Measurements from ENCODE around the gene PALM.

DNA sequence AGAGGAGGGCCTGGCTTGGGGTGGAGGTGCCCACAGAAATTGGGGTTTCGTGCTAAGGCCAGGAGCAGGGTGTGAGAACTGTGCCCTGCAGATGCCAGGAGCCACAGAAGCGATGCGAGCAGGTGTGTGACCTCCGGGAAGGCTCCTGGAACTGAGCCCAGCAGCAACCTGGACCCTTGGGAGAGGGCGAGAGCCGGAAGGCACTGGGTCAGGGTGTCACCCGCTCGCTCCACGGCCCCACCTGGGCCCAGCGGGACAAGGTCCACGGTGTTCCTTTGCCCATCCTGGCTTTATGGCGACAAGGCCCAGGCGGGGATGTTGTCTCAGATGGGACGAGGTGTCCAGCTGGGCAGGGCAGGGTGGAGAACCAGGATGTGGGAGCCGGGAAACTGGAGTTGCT, 46.3 kb downstream of the PALM start:
- TF ChIP-seq, protein P1, sequence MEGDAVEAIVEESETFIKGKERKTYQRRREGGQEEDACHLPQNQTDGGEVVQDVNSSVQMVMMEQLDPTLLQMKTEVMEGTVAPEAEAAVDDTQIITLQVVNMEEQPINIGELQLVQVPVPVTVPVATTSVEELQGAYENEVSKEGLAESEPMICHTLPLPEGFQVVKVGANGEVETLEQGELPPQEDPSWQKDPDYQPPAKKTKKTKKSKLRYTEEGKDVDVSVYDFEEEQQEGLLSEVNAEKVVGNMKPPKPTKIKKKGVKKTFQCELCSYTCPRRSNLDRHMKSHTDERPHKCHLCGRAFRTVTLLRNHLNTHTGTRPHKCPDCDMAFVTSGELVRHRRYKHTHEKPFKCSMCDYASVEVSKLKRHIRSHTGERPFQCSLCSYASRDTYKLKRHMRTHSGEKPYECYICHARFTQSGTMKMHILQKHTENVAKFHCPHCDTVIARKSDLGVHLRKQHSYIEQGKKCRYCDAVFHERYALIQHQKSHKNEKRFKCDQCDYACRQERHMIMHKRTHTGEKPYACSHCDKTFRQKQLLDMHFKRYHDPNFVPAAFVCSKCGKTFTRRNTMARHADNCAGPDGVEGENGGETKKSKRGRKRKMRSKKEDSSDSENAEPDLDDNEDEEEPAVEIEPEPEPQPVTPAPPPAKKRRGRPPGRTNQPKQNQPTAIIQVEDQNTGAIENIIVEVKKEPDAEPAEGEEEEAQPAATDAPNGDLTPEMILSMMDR (IDR thresholded peaks at IDR 0.05), result no peak
- TF ChIP-seq POLR2A (IDR thresholded peaks at IDR 0.05), result peak; percentile 79 to 91
